ENCODE results near the gene SERPINC1. TPM values are rescaled to one million over a fixed set of nuclear protein-coding genes. Genes with fewer than 3 reads are reported as not detected.
"Not testable (repeated sequence)": the region's sequence is repeated elsewhere in the genome, so short reads cannot be mapped to it uniquely, and the experiment has no call there.

SERPINC1 gene
- not detected for total RNA-seq

DNA sequence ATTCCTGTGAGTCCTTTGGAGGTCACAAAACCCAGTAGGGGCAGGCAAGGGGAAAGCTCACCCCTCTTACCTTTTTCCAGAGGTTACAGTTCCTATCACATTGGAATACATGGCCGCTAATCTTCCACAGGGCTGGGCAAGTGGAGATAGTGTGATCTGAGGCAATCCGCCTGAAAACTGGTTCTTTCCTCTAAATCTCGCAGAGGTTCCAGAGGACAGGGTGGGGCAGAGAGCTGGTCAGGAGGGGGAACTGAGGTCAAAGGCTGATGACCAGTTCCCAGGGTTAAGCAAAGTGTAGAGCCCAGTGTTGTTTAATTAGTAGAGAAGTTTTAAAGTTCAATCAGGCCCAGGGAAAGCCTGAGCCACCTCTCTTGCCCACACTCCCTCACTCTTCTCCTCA, at the start of gene SERPINC1:
Gene SERPINC1 (minus strand): TSS at position 179 of the 400 bp plus-strand sequence. CDS start 68 bp downstream, at position 111.
- Histone ChIP-seq H3K27ac (replicated peaks in 1 of 4) (no peak within 1 kb of the TSS), H3K9me3 (no peaks in the 10 kb centered on the region), H3K27me3 (no peaks in the 10 kb centered on the region), H3K36me3 (no peaks in the 10 kb centered on the region), H3K4me3 (no peak within 1 kb of the TSS), H3K4me1 (no peaks in the 10 kb centered on the region)
- DNase-seq (ENCODE audit: extremely low spot score), result no peak
- intact Hi-C loops (cut with DNase I), result no loop called here
- TF ChIP-seq POLR2A (IDR thresholded peaks at IDR 0.05; ENCODE audit: low read depth), result no peak
- no peak for TF ChIP-seq EP300 (IDR thresholded peaks at IDR 0.05)
- TF ChIP-seq, protein P1, sequence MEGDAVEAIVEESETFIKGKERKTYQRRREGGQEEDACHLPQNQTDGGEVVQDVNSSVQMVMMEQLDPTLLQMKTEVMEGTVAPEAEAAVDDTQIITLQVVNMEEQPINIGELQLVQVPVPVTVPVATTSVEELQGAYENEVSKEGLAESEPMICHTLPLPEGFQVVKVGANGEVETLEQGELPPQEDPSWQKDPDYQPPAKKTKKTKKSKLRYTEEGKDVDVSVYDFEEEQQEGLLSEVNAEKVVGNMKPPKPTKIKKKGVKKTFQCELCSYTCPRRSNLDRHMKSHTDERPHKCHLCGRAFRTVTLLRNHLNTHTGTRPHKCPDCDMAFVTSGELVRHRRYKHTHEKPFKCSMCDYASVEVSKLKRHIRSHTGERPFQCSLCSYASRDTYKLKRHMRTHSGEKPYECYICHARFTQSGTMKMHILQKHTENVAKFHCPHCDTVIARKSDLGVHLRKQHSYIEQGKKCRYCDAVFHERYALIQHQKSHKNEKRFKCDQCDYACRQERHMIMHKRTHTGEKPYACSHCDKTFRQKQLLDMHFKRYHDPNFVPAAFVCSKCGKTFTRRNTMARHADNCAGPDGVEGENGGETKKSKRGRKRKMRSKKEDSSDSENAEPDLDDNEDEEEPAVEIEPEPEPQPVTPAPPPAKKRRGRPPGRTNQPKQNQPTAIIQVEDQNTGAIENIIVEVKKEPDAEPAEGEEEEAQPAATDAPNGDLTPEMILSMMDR (IDR thresholded peaks at IDR 0.05), result no peak
- TF ChIP-seq POLR2AphosphoS5 (IDR thresholded peaks at IDR 0.05), result no peak
- 97% methylated on average over 3 of the region's 3 CpGs for WGBS

GRCh38 chr1:173965896-173966295, 48.8 kb upstream of the SERPINC1 start:
- intact Hi-C loops (cut with DNase I); H3K4me3 ChIP-seq; DNase-seq (ENCODE audit: extremely low spot score); H3K4me1 ChIP-seq; H3K9me3 ChIP-seq; H3K27ac ChIP-seq (replicated peaks in 1 of 4); H3K27me3 ChIP-seq: not testable (repeated sequence)
- peaks cover 45 to 98% (median 75%) of the 10 kb centered on the region in 4 donors for H3K36me3 ChIP-seq
- whole genome bisulfite sequencing, result 93% methylated on average over 5 of the region's 5 CpGs

DNA sequence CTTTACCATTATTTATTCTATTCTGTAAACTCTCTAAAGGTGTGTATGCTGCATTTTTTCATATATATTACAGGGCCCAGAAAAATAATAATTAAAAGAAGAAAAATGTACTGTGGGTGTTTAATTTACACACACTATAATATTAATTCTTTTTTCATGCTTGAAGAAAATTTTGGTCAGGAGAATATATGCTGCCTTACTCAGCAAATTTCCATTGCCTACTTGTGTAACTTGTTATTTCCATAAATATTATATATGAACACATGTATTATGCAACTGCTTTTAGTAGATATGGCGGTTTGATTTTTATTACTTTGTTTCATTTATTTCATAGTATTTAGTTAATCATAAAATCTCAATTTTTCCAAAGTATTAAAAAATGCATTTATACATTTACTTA, 46.4 kb upstream of the SERPINC1 start:
- WGBS, result 95% methylated on average over 1 of the region's 1 CpG
- peaks cover 0 to 4% (median 0%) of the 10 kb centered on the region in 4 donors for H3K4me1 ChIP-seq
- no peaks in the 10 kb centered on the region for H3K27me3 ChIP-seq
- no peaks in the 10 kb centered on the region for H3K9me3 ChIP-seq
- no peak overlapping the region for H3K4me3 ChIP-seq
- peaks cover 43 to 100% (median 78%) of the 10 kb centered on the region in 4 donors for H3K36me3 ChIP-seq
- intact Hi-C loops (cut with DNase I), result no loop called here
- no peak overlapping the region for H3K27ac ChIP-seq (replicated peaks in 1 of 4)
- TF ChIP-seq, protein P1 (IDR thresholded peaks at IDR 0.05), result no peak
- TF ChIP-seq POLR2A (IDR thresholded peaks at IDR 0.05; ENCODE audit: low read depth), result no peak
- no peak for TF ChIP-seq POLR2AphosphoS5 (IDR thresholded peaks at IDR 0.05)
- TF ChIP-seq EP300 (IDR thresholded peaks at IDR 0.05), result no peak
- no peak for DNase-seq (ENCODE audit: extremely low spot score)

DNA sequence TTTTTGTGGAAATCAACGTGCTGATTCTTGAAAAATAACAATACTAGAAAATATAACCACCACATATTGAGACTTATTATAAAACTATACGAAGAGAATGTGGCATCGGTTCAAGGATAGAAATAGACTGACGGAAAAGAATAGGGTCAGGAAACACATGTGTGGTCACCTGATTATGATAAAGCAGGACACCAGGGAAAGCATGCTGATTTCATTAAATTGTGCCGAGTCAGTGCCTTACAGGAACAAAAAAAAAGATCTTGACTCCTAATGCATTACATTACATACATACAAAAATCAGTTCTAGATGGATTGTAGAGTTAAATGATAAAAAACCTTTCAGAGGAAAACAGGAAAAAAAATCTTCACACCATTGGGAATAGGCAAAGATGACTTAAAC, 43.5 kb upstream of the SERPINC1 start:
- no peak for DNase-seq (ENCODE audit: extremely low spot score)
- TF ChIP-seq POLR2A (IDR thresholded peaks at IDR 0.05; ENCODE audit: low read depth) (no peak), POLR2AphosphoS5 (IDR thresholded peaks at IDR 0.05) (no peak), EP300 (IDR thresholded peaks at IDR 0.05) (no peak)
- TF ChIP-seq, protein P1 (IDR thresholded peaks at IDR 0.05), result no peak
- peaks cover 40 to 100% (median 77%) of the 10 kb centered on the region in 4 donors for H3K36me3 ChIP-seq
- WGBS, result 74% methylated on average over 5 of the region's 5 CpGs
- H3K9me3 ChIP-seq, result no peaks in the 10 kb centered on the region
- H3K27ac ChIP-seq (replicated peaks in 1 of 4), result no peak overlapping the region
- peaks cover 0 to 4% (median 0%) of the 10 kb centered on the region in 4 donors for H3K4me1 ChIP-seq
- intact Hi-C loops (cut with DNase I), result no loop called here
- no peak overlapping the region for H3K4me3 ChIP-seq
- no peaks in the 10 kb centered on the region for H3K27me3 ChIP-seq

DNA sequence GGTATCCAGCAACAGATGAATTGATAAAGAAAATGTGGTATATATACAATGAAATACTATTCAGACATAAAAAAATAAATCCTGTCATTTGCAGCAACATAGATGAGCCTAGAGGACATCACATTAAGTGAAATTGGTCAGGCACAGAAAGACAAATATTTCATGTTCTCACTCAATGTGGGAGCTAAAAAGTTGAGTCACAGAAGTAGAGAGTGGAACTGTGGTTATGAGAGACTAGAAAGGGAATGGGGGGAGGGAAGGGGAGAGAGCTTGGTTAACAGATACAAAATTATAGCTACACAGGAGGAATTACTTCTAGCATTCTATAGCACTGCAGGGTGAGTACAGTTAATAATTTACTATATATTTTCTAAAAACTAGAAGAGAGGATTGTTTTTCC, 37.1 kb upstream of the SERPINC1 start:
- no peaks in the 10 kb centered on the region for H3K4me1 ChIP-seq
- intact Hi-C loops (cut with DNase I), result loop anchor here (10.0 kb wide), 1 partner anchor 79 kb away; no protein-coding TSS in a partner anchor
- DNase-seq (ENCODE audit: extremely low spot score), result no peak
- no peak for TF ChIP-seq POLR2A (IDR thresholded peaks at IDR 0.05; ENCODE audit: low read depth)
- TF ChIP-seq POLR2AphosphoS5 (IDR thresholded peaks at IDR 0.05), result no peak
- TF ChIP-seq EP300 (IDR thresholded peaks at IDR 0.05), result no peak
- TF ChIP-seq, protein P1 (IDR thresholded peaks at IDR 0.05), result no peak
- no peaks in the 10 kb centered on the region for H3K9me3 ChIP-seq
- peaks cover 54 to 94% (median 81%) of the 10 kb centered on the region in 4 donors for H3K36me3 ChIP-seq
- H3K4me3 ChIP-seq, result no peak overlapping the region
- no peak overlapping the region for H3K27ac ChIP-seq (replicated peaks in 1 of 4)
- H3K27me3 ChIP-seq, result no peaks in the 10 kb centered on the region
